CD4-positive, alpha-beta T cell treated with Interleukin-17A for 4 hours (primary cell): ENCODE results near the gene ANKHD1.

Source experiments
- DNase-seq: peaks from one replicate; pipeline ENCODE4 v3.0.0-alpha.2; 2020; ENCODE audit warnings: mixed read lengths

ANKHD1 gene

GRCh38 chr5:140547508-140548299 lies 146.1 kb downstream of the ANKHD1 start, which contains the start of gene EIF4EBP3:
EIF4EBP3 (plus strand) TSS chr5:140547662; CDS start chr5:140547738, 76 bp downstream.
- DNase-seq, result peak; percentile 90

DNA sequence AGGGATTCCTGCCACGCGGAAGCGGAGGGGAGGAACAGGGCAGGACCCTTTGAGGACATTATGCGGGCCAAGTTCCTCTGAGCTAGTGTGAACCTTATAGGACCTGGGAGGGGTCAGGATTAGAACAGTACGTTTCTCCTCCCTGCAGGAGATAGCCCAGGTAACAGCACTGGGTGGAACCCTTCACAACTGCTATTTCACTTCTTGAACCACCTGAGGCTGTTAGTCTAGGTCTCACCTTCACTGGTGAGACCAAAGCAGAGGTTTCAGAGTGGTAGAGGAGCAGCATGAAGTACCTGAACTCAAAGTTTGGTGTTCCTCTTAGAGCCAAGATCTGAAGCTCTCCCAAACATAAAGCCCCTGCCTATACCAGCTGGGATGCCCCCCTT lies 146.7 kb downstream of the ANKHD1 start:
- DNase-seq, result no peak

DNA sequence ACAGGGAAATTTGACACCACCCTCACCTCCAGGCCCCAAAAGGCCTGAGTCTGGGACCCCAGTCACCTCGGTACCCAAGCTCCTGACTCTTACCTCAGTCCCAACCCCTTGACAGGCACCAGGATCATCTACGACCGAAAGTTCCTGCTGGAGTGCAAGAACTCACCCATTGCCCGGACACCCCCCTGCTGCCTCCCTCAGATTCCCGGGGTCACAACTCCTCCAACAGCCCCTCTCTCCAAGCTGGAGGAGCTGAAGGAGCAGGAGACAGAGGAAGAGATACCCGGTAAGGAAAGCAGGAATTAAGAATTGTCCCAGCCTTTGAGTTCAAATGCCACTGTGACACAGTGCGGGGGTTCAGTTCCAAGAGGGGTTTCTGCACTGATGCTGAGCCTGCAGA lies 147.2 kb downstream of the ANKHD1 start:
- DNase-seq, result no peak

- DNase-seq, result peak; percentile 38
These were observed 147.9 kb downstream of the ANKHD1 start for GRCh38 chr5:140549237-140550144.

DNA sequence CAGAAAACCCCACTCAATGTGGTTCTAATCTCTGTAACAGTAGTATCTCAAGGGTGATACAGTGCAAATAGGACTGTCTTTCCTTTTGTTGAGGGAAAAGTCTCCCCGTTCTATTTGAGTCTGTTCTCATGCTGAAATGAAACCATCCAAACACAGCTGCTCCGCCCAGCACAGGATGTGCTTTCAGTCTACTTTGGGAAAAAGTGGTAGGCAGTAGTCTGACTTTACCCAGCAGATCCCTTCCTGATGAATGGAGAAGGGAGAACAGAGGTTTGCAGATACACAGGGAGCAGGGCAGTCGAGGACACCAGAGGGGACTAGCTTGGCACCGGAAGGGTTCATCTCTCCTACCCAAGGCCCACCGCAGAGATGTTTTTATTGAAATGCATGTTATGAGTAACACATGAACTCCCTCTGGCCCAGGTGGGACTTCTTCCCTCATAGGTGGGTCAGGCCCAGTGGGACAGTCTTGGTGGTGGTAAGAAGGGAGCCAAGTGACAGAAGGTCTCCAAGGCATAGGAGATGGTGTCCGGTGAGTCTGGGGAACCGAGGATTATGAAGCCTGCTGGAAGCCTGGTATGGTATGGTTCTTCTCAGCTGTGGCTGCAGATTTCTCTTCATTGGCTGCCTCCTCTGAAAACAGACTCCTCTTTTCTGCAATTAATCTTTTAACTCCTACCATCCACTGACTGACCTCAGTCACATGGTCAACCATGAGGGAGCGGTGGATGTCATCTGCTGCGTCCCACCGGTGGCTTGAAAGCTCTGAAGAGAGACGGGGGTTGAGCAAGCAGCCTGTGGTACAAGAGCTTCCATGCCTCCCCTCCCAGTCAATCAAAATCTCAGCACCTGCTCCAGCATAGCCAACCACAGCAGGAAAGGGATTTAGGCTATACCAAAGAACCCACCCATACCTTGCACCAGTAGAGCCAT lies 148.8 kb downstream of the ANKHD1 start:
- no peak for DNase-seq

DNA sequence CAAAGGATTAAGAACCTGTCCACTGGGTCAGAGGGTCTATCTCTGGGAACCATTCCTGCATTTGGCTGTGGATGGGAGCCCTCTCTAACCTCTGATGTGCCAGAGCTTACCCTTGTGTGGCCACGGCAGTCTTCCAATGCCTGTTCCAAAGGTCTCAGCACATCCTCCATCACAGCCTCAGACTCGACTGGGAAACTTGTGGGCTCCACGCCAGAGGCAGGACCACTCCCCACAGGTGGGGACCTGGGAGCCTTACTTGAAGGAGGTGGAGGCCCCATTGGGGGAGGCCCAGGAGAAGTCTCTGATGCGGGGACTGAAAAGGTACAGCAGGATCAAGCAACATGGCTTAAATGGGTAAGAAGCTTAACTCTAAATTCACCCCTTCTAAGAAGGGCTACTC lies 150.2 kb downstream of the ANKHD1 start:
- DNase-seq, result no peak

- no peak for DNase-seq
These were observed 152.0 kb downstream of the ANKHD1 start for GRCh38 chr5:140553657-140554056.

DNA sequence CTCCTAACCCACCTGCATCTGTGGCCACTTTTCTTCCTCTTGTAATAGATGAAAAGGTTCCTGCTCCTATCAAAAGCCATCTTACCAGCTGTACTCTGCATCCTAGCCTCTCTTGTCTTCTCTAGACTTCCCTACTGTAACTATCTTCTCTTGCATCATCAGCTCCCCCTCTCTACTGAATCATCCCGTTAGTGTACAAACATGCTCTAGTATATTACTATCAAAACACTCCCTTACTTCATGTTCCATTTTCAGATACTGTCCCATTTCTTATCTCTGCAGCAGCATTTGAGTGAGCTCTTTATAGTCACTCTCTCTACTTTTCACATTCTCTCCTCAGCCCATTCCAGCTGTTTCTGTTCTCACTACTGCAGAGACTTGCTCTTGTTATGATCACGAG lies 152.8 kb downstream of the ANKHD1 start:
- DNase-seq, result no peak

DNA sequence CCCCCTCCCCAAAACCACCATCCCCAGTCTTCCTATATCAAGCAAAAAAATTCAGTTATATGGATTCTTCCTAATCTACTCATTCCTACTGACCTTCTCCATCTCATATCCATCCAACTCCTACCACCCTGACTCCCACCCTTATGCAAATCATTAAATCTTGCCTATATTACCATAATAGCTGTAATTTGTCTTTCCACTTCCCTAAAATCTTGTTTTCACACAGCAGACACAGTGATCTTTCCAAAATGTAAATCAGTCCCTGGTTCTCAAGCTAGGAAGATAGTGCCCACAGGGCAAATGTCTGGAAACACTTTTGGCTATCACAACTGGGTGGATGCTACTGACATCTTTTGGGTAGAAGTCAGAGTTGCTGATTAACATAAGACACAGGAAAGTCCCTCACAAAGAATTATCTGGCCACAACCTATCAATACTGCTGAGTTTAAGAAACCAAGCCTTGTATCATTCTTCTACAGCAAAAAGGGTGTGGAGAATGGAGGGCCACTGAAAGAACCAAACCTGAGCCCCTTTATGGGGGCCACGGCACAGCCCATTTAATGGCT lies 154.2 kb downstream of the ANKHD1 start:
- DNase-seq, result no peak

- no peak for DNase-seq
These were observed 154.8 kb downstream of the ANKHD1 start for GRCh38 chr5:140556438-140556837.

GRCh38 chr5:140557136-140557805 lies 155.6 kb downstream of the ANKHD1 start, which contains the start of gene SRA1:
SRA1 (minus strand) TSS chr5:140557473; CDS start chr5:140557452, 21 bp downstream.
- peak; percentile 86 for DNase-seq

DNA sequence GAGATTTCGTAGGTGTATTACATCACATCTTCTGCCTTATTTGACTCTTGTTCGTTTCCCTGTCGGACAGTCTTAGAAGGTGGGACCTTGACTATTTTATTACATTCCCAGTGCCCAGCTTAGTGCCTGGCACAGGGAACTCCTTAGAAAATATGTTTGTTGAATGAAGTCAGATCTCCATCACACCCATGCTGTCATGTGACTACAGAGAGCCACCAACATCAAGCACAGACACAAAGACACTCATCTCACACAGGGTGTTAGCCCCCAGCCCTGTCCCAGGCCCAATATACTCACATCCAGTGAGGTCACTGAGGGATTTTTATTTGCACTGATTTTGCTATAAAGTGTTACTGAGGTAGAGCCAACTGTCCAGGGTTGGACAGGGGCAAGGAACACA lies 156.3 kb downstream of the ANKHD1 start:
- DNase-seq, result no peak

DNA sequence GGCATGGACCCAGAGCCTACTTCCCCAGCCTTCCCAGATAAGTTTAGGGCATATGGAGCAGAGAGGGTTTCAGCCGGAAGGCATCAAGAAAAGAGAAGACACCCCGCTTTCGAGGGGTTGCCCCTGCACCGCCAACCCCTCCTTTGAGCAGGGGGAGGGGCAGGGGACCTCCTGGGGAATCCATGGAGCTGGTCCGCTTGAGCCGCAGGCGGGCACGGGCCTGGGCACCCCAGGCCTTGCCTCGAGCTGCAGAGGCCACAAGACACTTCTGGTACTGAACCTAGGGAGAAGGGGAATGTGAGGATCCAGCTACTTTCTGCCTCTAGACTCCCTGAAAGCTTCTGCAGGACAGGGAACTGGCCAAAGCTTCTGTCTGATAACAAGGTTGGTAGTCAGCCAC lies 156.9 kb downstream of the ANKHD1 start:
- DNase-seq, result no peak

GRCh38 chr5:140560227-140560626 lies 158.6 kb downstream of the ANKHD1 start:
- DNase-seq, result no peak

GRCh38 chr5:140561753-140562523 lies 160.3 kb downstream of the ANKHD1 start:
- DNase-seq, result no peak

- no peak for DNase-seq
These were observed 162.0 kb downstream of the ANKHD1 start for GRCh38 chr5:140563596-140563995.

GRCh38 chr5:140564196-140565023 lies 162.8 kb downstream of the ANKHD1 start, which contains the start of the genes APBB3 and SLC35A4:
APBB3 (minus strand) TSS chr5:140564598; CDS start chr5:140564245, 353 bp downstream.
SLC35A4 (plus strand) TSS chr5:140564828; CDS start chr5:140567170, 2,342 bp downstream.
- peak; percentile 96 for DNase-seq

DNA sequence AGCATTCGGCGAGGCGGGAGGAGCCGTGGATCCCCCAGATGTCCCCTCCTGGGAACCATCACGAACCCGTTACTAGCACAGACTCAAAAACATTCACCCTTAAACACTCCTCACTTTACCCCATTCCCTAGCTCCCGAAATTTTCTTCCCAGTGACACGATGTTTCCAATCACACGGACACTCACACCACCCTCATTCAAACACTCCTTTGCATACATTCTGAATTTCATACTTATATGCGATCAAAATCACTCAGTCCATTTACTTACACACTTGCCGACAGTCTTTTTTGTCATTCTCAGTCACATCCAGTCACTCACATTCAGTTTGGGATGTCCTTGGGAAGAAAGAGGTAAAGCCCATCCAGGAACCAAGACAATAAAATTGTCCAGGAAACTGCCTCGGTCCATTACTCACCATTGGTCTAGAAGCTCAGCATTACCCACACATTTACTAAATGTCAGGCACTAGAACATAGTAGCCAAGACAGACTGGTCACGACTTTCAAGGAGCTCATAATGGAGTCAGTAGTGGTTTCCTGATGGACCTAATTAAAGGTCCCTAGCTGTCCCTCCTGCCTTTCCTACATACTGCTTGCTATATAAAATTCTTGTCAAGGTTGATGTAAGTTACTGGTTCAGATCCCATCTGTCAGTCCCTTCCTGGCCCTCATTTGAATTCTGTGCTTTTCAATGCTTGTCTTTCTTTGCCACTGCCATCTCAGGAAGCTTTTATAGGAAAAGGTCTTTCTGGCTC lies 163.6 kb downstream of the ANKHD1 start:
- no peak for DNase-seq

DNA sequence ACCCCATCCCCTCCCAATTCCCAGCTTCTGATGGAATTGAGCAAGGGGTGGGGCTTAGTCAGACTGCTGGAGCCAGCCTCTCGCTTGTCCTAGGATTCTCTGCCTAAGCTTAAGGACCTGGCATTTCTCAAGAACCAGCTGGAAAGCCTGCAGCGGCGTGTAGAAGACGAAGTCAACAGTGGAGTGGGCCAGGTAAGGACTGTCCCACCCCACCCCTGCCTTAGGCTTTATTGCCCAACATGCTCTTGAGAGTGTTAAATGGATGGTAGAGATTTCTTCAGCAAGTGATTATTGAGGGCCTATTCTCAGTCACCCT lies 164.1 kb downstream of the ANKHD1 start:
- no peak for DNase-seq
